ENCODE measurements around the gene RIOK2.

- TF ChIP-seq CTCF (IDR thresholded peaks at IDR 0.05; ENCODE audit: low read depth, low read length, poor library complexity, severe bottlenecking): no peak
- TF ChIP-seq EZH2phosphoT487 (IDR thresholded peaks at IDR 0.05; ENCODE audit: borderline replicate concordance, low read length): no peak
Observed at GRCh38 chr5:97134634-97135033, 48.4 kb downstream of the RIOK2 start.
